Urinary bladder (tissue), 4 donors: Measurements from ENCODE around the gene SOCS1. TPM values are rescaled to one million over a fixed set of nuclear protein-coding genes. Genes with fewer than 3 reads are reported as not detected.

Experiments used
- DNase-seq: peaks from one replicate; pipeline ENCODE4 v3.0.0-alpha.2; 2015; ENCODE audit errors: extremely low spot score
- H3K27ac ChIP-seq: one replicate; pipeline ENCODE4 v1.5.1; 2013; ENCODE audit warnings: low read depth, mild to moderate bottlenecking, moderate library complexity
- H3K36me3 ChIP-seq: one replicate; pipeline ENCODE4 v1.6.1; 2013; ENCODE audit warnings: mild to moderate bottlenecking, moderate library complexity; ENCODE audit not compliant: insufficient read depth
- H3K4me1 ChIP-seq: one replicate; pipeline ENCODE4 v1.6.1; 2013; ENCODE audit warnings: mild to moderate bottlenecking, moderate library complexity; ENCODE audit not compliant: insufficient read depth
- H3K4me3 ChIP-seq: one replicate; pipeline ENCODE4 v1.5.1; 2013; ENCODE audit warnings: low read depth, low read length
- WGBS: extraction: QIAGEN DNeasy Blood & Tissue Kit; methylation state at CpG from one replicate; pipeline ENCODE4 v1.1.7; 2013; 5-methylcytosine and 5-hydroxymethylcytosine counted together
- polyA plus RNA-seq: library from polyadenylated mRNA; stranded (reverse); fragments of 200-250 nt; gene quantifications from one replicate; pipeline ENCODE4 v1.2.3, GENCODE V29; 2013
- small RNA-seq: library from RNA; depleted of rRNA; stranded (forward); fragments of <200 nt; gene quantifications from one replicate; pipeline ENCODE3, GENCODE V24; 2014
- total RNA-seq: library from RNA; depleted of rRNA; stranded (reverse); fragments of >200 nt; gene quantifications from one replicate; pipeline ENCODE4 v1.2.3, GENCODE V29; 2014
- donor health status: healthy with polysubstance abuse.
- donor health status: healthy.

SOCS1 gene
- total and polyA plus RNA-seq, 2 donors: 6.9 to 15.0 TPM

- H3K27ac ChIP-seq: no peak overlapping the region
- 82% methylated on average over 16 of the region's 16 CpGs for WGBS
- H3K4me3 ChIP-seq: no peak overlapping the region
- no peak for DNase-seq
- H3K4me1 ChIP-seq: no peaks in the 10 kb centered on the region
- no peaks in the 10 kb centered on the region for H3K36me3 ChIP-seq
These were observed 44.7 kb downstream of the SOCS1 start for GRCh38 chr16:11211061-11211976.

- DNase-seq: no peak
- Histone ChIP-seq H3K4me3 (no peak overlapping the region), H3K36me3 (no peaks in the 10 kb centered on the region), H3K27ac (no peak overlapping the region), H3K4me1 (no peaks in the 10 kb centered on the region)
- 91% methylated on average over 11 of the region's 11 CpGs for WGBS
These were observed 45.7 kb downstream of the SOCS1 start for GRCh38 chr16:11210260-11210659.

GRCh38 chr16:11208916-11209665, 46.9 kb downstream of the SOCS1 start:
- no peak for DNase-seq
- H3K4me1 ChIP-seq: no peaks in the 10 kb centered on the region
- 88% methylated on average over 9 of the region's 9 CpGs for WGBS

GRCh38 chr16:11207646-11208045, 48.4 kb downstream of the SOCS1 start:
- no peak overlapping the region for H3K27ac ChIP-seq
- no peak for DNase-seq
- no peaks in the 10 kb centered on the region for H3K4me1 ChIP-seq
- H3K36me3 ChIP-seq: no peaks in the 10 kb centered on the region
- WGBS: 96% methylated on average over 3 of the region's 3 CpGs
- no peak overlapping the region for H3K4me3 ChIP-seq

More at GRCh38 chr16:11208916-11209665, 46.9 kb downstream of the SOCS1 start:
- H3K4me3 ChIP-seq: no peak overlapping the region
- H3K36me3 ChIP-seq: no peaks in the 10 kb centered on the region
- H3K27ac ChIP-seq: no peak overlapping the region

- no peaks in the 10 kb centered on the region for H3K4me1 ChIP-seq
- H3K4me3 ChIP-seq: no peak overlapping the region
- H3K27ac ChIP-seq: no peak overlapping the region
- DNase-seq: no peak
- 66% methylated on average over 13 of the region's 13 CpGs for WGBS
- no peaks in the 10 kb centered on the region for H3K36me3 ChIP-seq
These were observed 50.0 kb downstream of the SOCS1 start for GRCh38 chr16:11205754-11206581.

GRCh38 chr16:11205065-11205699, 50.8 kb downstream of the SOCS1 start:
- Histone ChIP-seq H3K4me1 (no peaks in the 10 kb centered on the region), H3K4me3 (no peak overlapping the region), H3K27ac (no peak overlapping the region), H3K36me3 (no peaks in the 10 kb centered on the region)
- WGBS: 90% methylated on average over 19 of the region's 19 CpGs
- DNase-seq: no peak

GRCh38 chr16:11204513-11205047, 51.4 kb downstream of the SOCS1 start:
- Histone ChIP-seq H3K4me3 (no peak overlapping the region), H3K36me3 (no peaks in the 10 kb centered on the region), H3K27ac (no peak overlapping the region), H3K4me1 (no peaks in the 10 kb centered on the region)
- WGBS: 76% methylated on average over 4 of the region's 4 CpGs
- DNase-seq: no peak

Small RNAs within 50 kb of the gene (small RNA-seq; reads per million reads assigned to genes)
- gene RF00554: not detected

Other genes starting within 250 kb of the SOCS1 start
- gene TNP2, start 13.1 kb upstream of the SOCS1 start, total RNA-seq: not detected
- not detected for gene TNP2, start 13.1 kb upstream of the SOCS1 start, polyA plus RNA-seq
- not detected for gene PRM3, start 17.4 kb upstream of the SOCS1 start, total RNA-seq
- not detected for gene PRM3, start 17.4 kb upstream of the SOCS1 start, polyA plus RNA-seq
- not detected for gene PRM2, start 20.3 kb upstream of the SOCS1 start, total RNA-seq
- not detected for gene PRM2, start 20.3 kb upstream of the SOCS1 start, polyA plus RNA-seq
- gene PRM1, start 25.1 kb upstream of the SOCS1 start, total RNA-seq: not detected
- gene PRM1, start 25.1 kb upstream of the SOCS1 start, polyA plus RNA-seq: not detected
- gene RMI2, start 89.3 kb upstream of the SOCS1 start, total RNA-seq: 14.3 TPM
- gene RMI2, start 89.3 kb upstream of the SOCS1 start, polyA plus RNA-seq: 2.2 TPM